Loucy (cell line): ENCODE data around the gene CREB3L2.

ENCODE experiments used
- H2AFZ ChIP-seq: fragments of 200-600 bp; sonication (generic); 2 replicates; pipeline ENCODE4 v1.6.0; 2016; ENCODE audit warnings: antibody characterized with exemption, mild to moderate bottlenecking, low read length, moderate library complexity
- H3F3A ChIP-seq: fragments of 200-600 bp; 2 replicates; pipeline ENCODE4 v1.6.0; 2016; ENCODE audit warnings: antibody characterized with exemption, low read depth, mild to moderate bottlenecking
- H3K27me3 ChIP-seq: fragments of 200-600 bp; sonication (generic); 2 replicates; pipeline ENCODE4 v1.6.1; 2014; ENCODE audit warnings: low read length, mild to moderate bottlenecking; ENCODE audit not compliant: insufficient read depth, poor library complexity, severe bottlenecking
- H3K36me3 ChIP-seq: fragments of 200-600 bp; sonication (generic); 2 replicates; pipeline ENCODE4 v1.6.1; 2016; ENCODE audit warnings: low read length; ENCODE audit not compliant: insufficient read depth
- H3K4me1 ChIP-seq: fragments of 200-600 bp; sonication (generic); 2 replicates; pipeline ENCODE4 v1.5.1; 2014; ENCODE audit warnings: low read length, mild to moderate bottlenecking; ENCODE audit not compliant: insufficient read depth, poor library complexity, severe bottlenecking
- H3K4me2 ChIP-seq: fragments of 200-600 bp; sonication (generic); 2 replicates; pipeline ENCODE4 v1.6.0; 2014; ENCODE audit warnings: antibody characterized with exemption, low read length, low read depth, mild to moderate bottlenecking; ENCODE audit not compliant: poor library complexity, severe bottlenecking
- H3K4me3 ChIP-seq: fragments of 200-600 bp; sonication (generic); 2 replicates; pipeline ENCODE4 v1.5.1; 2014; ENCODE audit warnings: low read length, mild to moderate bottlenecking, mixed read lengths; ENCODE audit not compliant: poor library complexity, severe bottlenecking
- H3K79me2 ChIP-seq: fragments of 200-600 bp; sonication (generic); 2 replicates; pipeline ENCODE4 v1.6.1; 2014; ENCODE audit warnings: low read length; ENCODE audit not compliant: insufficient read depth
- H3K9ac ChIP-seq: fragments of 200-600 bp; sonication (generic); 2 replicates; pipeline ENCODE4 v1.6.0; 2014; ENCODE audit warnings: mild to moderate bottlenecking, low read depth, low read length, moderate library complexity; ENCODE audit not compliant: poor library complexity, severe bottlenecking
- H3K9me2 ChIP-seq: fragments of 200-600 bp; sonication (generic); replicated peaks from 2 replicates; pipeline ENCODE4 v1.6.1; 2016; ENCODE audit warnings: low read depth, low read length, mixed read lengths
- H3K9me3 ChIP-seq: fragments of 200-600 bp; sonication (generic); 2 replicates; pipeline ENCODE4 v1.6.1; 2014; ENCODE audit warnings: mild to moderate bottlenecking, antibody characterized with exemption, low read length, low read depth; ENCODE audit not compliant: insufficient read depth
- H4K20me1 ChIP-seq: fragments of 200-600 bp; sonication (generic); 2 replicates; pipeline ENCODE4 v1.6.0; 2014; ENCODE audit warnings: antibody characterized with exemption, low read length, mild to moderate bottlenecking; ENCODE audit not compliant: insufficient read depth, poor library complexity, severe bottlenecking
- EZH2phosphoT487 ChIP-seq: fragments of 200-600 bp; IDR thresholded peaks from 2 replicates; pipeline ENCODE4 v1.6.1; 2018; ENCODE audit warnings: antibody characterized with exemption, mild to moderate bottlenecking, moderate library complexity, borderline replicate concordance
- TF ChIP-seq, protein P1 (sequence below): fragments of 200-600 bp; sonication (generic); conservative IDR thresholded peaks from 2 replicates; pipeline ENCODE4 v1.5.1; 2014; ENCODE audit warnings: mild to moderate bottlenecking, antibody characterized with exemption, low read length

CREB3L2 gene

DNA sequence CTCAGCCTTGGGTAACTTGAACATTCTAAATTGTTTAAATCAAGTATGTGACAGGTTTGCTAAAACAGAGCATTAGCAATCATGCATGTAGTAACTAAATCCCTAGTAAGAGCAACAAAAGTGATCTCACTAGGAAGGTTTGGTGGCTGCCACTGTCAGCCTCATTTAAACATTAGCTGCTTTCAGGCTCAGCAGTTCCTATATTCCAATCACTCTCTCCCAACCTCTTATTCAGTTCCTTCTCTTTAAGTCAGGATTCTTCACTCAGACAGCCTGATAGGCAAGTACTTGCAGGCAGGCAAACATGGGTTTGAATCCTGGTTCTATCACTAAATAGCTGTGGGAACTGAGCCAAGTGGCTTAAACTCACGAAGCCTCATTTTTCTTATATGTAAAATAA is 3.6 kb downstream of the CREB3L2 start:
- peaks cover 61% of the 10 kb centered on the region for H3K4me1 ChIP-seq

DNA sequence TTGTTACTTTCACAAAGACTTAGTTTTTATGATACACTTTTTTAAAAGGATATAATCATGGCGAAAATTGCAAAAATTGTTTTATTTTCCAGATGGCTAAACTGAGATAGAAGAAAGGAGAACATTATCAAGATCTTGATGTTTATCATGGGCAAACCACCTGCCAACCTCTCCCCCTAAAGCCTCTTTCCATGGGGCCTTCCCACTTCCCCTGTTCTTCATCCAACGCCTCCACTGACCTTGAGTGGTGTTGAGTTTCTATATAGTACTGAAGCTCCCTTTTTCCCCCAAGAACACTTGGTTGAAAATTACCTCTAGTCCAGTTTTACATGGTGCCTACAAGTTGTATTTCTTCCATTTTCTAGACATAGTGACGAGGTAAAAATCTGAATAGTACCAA is 5.0 kb downstream of the CREB3L2 start:
- no peaks in the 10 kb centered on the region for H3K9me3 ChIP-seq
- H3K9ac ChIP-seq, result peak overlapping the region; percentile 39
- no peaks in the 10 kb centered on the region for H3K36me3 ChIP-seq
- peaks cover 5% of the 10 kb centered on the region for H4K20me1 ChIP-seq
- peaks cover 88% of the 10 kb centered on the region for H3K79me2 ChIP-seq
- peaks cover 69% of the 10 kb centered on the region for H3K4me1 ChIP-seq
- peaks cover 21% of the 10 kb centered on the region for H3F3A ChIP-seq
- no peak for TF ChIP-seq EZH2phosphoT487
- TF ChIP-seq, protein P1, sequence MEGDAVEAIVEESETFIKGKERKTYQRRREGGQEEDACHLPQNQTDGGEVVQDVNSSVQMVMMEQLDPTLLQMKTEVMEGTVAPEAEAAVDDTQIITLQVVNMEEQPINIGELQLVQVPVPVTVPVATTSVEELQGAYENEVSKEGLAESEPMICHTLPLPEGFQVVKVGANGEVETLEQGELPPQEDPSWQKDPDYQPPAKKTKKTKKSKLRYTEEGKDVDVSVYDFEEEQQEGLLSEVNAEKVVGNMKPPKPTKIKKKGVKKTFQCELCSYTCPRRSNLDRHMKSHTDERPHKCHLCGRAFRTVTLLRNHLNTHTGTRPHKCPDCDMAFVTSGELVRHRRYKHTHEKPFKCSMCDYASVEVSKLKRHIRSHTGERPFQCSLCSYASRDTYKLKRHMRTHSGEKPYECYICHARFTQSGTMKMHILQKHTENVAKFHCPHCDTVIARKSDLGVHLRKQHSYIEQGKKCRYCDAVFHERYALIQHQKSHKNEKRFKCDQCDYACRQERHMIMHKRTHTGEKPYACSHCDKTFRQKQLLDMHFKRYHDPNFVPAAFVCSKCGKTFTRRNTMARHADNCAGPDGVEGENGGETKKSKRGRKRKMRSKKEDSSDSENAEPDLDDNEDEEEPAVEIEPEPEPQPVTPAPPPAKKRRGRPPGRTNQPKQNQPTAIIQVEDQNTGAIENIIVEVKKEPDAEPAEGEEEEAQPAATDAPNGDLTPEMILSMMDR, result no peak
- H3K4me2 ChIP-seq, result peak overlapping the region; percentile 78
- no peaks in the 10 kb centered on the region for H3K27me3 ChIP-seq
- no peaks in the 10 kb centered on the region for H3K9me2 ChIP-seq
- peak overlapping the region; percentile 65 for H3K4me3 ChIP-seq
- H2AFZ ChIP-seq, result no peak overlapping the region

More for the DNA sequence above, 3.6 kb downstream of the CREB3L2 start:
- H2AFZ ChIP-seq, result no peak overlapping the region
- TF ChIP-seq, protein P1, result no peak
- no peak for TF ChIP-seq EZH2phosphoT487
- peak overlapping the region; percentile 78 for H3K4me3 ChIP-seq
- H4K20me1 ChIP-seq, result peaks cover 5% of the 10 kb centered on the region
- H3K9me3 ChIP-seq, result no peaks in the 10 kb centered on the region
- H3K9ac ChIP-seq, result peak overlapping the region; percentile 73
- H3K4me2 ChIP-seq, result peak overlapping the region; percentile 78
- H3K79me2 ChIP-seq, result peaks cover 75% of the 10 kb centered on the region
- H3F3A ChIP-seq, result peaks cover 21% of the 10 kb centered on the region
- no peaks in the 10 kb centered on the region for H3K27me3 ChIP-seq
- no peaks in the 10 kb centered on the region for H3K36me3 ChIP-seq
- H3K9me2 ChIP-seq, result no peaks in the 10 kb centered on the region

DNA sequence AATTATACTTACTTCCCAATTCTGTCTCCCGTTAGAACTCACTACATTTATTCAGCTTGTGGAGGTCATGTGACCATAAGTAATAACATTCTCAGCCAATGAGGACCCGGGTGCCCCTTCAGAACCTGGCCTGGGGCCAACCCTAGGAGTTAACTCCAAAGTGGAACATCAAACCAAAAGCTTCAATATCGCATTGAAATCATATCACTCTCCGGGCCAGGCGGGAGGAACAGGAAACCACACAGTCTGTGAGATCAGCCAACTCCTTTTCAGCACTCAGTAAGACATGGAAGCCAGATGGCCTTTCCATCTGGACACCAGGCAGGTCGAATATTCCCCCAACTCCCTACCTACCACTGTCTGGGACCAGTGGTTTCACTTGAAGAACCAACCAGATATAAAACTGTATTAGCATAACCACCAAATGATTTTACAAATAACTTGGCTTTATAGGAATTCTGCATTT is 5.5 kb downstream of the CREB3L2 start:
- no peaks in the 10 kb centered on the region for H3K27me3 ChIP-seq
- H3K9ac ChIP-seq, result peak overlapping the region; percentile 39
- H3K79me2 ChIP-seq, result peaks cover 88% of the 10 kb centered on the region
- no peaks in the 10 kb centered on the region for H3K9me2 ChIP-seq
- H3K4me3 ChIP-seq, result peak overlapping the region; percentile 65
- TF ChIP-seq EZH2phosphoT487, result no peak
- TF ChIP-seq, protein P1, result no peak
- H2AFZ ChIP-seq, result no peak overlapping the region
- peaks cover 21% of the 10 kb centered on the region for H3F3A ChIP-seq
- H3K4me1 ChIP-seq, result peaks cover 70% of the 10 kb centered on the region
- H3K36me3 ChIP-seq, result no peaks in the 10 kb centered on the region
- no peaks in the 10 kb centered on the region for H3K9me3 ChIP-seq
- H4K20me1 ChIP-seq, result peaks cover 5% of the 10 kb centered on the region
- peak overlapping the region; percentile 78 for H3K4me2 ChIP-seq
